ENCODE measurements around the gene DOK7.

GRCh38 chr4:3432381-3432790, 30.7 kb upstream of the DOK7 start:
- TF ChIP-seq POLR2AphosphoS5 (IDR thresholded peaks at IDR 0.05; ENCODE audit: borderline replicate concordance, low read depth, low read length): no peak
- no peak for TF ChIP-seq EZH2 (IDR thresholded peaks at IDR 0.05)
- TF ChIP-seq FOXP2 (optimal IDR thresholded peaks at IDR 0.05; ENCODE audit: control extremely low read depth, extremely low read length, insufficient read depth): no peak
